C4-2B (cell line): ENCODE data around the gene OARD1.
"Not testable (repeated sequence)": the region's sequence is repeated elsewhere in the genome, so short reads cannot be mapped to it uniquely, and the experiment has no call there.

ENCODE experiments used
- H3K27ac ChIP-seq: fragments of 450-650 bp; 2 replicates; pipeline ENCODE4 v1.5.1; 2017
- CTCF ChIP-seq: fragments of 450-650 bp; conservative IDR thresholded peaks from 2 replicates; pipeline ENCODE4 v1.5.1; 2017; ENCODE audit warnings: mild to moderate bottlenecking
- ZFX ChIP-seq: fragments of 450-650 bp; IDR thresholded peaks from 2 replicates; pipeline ENCODE4 v1.6.1; 2017

OARD1 gene, protein sequence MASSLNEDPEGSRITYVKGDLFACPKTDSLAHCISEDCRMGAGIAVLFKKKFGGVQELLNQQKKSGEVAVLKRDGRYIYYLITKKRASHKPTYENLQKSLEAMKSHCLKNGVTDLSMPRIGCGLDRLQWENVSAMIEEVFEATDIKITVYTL

GRCh38 chr6:41071923-41072835 is at the start of gene OARD1:
OARD1 (minus strand) TSS chr6:41072356; CDS start chr6:41071634, 722 bp downstream.
- TF ChIP-seq CTCF (no peak), ZFX (no peak)
- H3K27ac ChIP-seq = peak within 1 kb of the TSS; percentile 100

- no peak overlapping the region for H3K27ac ChIP-seq
- TF ChIP-seq CTCF (no peak), ZFX (no peak)
These were observed 47.9 kb upstream of the OARD1 start for GRCh38 chr6:41120058-41120457.

- H3K27ac ChIP-seq = no peak overlapping the region
- no peak for TF ChIP-seq CTCF
- TF ChIP-seq ZFX = no peak
These were observed 47.4 kb upstream of the OARD1 start for GRCh38 chr6:41119508-41119907.

DNA sequence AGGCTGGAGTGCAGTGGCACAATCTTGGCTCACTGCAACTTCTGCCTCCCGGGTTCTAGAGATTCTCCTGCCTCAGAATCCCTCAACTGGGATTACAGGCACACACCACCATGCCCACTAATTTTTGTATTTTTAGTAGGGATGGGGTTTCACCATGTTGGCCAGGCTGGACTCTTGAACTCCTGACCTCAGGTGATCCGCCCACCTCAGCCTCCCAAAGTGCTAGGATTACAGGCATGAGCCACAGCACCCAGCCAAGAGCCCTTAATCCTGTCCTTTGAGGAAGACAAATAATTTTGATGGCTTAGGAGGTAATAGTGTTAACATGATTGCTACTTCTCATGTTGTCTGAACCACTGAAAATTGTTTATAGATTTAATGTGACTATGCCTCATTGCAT is 42.9 kb upstream of the OARD1 start:
- H3K27ac ChIP-seq = not testable (repeated sequence)

DNA sequence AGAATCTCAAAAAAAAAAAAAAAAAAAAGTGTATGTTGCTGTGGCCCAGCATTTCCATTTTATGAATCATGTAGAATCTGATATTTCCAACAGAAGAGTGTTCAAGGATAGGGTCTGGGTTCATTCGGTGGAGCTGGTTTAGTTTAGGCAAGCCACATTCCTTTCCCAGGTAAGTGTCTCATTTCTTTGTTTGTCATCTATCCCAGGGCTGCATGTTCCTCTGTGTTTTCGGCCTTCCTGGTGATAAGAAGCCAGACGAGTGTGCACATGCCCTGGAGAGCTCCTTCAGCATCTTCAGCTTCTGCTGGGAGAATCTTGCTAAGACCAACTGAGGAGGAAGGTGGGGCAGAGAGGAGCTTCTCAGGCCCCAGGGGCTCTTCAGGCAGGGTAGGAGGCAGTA is 38.9 kb upstream of the OARD1 start:
- no peak overlapping the region for H3K27ac ChIP-seq
- no peak for TF ChIP-seq CTCF
- no peak for TF ChIP-seq ZFX

DNA sequence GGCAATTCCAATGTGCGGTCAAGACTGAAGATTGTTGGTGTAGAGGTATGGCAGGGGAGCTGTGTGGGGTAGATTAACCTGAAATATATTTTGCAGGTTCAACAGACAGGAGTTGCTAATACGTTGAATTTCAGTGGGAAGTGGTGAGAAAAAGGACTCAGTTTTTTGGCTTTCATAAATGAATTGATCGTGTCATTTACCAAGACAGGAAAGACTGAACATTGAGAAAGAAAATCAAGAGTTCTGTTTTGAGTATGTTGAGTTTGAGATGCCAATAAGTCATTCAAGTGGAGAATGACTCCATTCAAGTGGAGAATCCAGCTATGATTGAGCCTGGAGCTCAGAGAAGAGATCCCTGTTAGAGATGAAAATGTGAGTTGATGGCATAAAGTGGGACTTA is 31.7 kb upstream of the OARD1 start:
- no peak overlapping the region for H3K27ac ChIP-seq
- TF ChIP-seq ZFX (no peak), CTCF (no peak)

GRCh38 chr6:41100871-41101287 is 28.7 kb upstream of the OARD1 start:
- H3K27ac ChIP-seq = no peak overlapping the region

More at GRCh38 chr6:41100871-41101287, 28.7 kb upstream of the OARD1 start:
- TF ChIP-seq ZFX (no peak), CTCF (no peak)
